Fibroblast of the conjunctiva (primary cell): ENCODE results near the gene C1R.
"Not testable (repeated sequence)": the region's sequence is repeated elsewhere in the genome, so short reads cannot be mapped to it uniquely, and the experiment has no call there.

Experiments used
- DNase-seq: peaks from one replicate; pipeline ENCODE4 v3.0.0-alpha.2; 2010; ENCODE audit warnings: low read depth

The C1R gene

GRCh38 chr12:7067096-7067495, 25.1 kb downstream of the C1R start:
- no peak for DNase-seq

GRCh38 chr12:7066596-7066995, 25.6 kb downstream of the C1R start:
- DNase-seq = no peak

DNA sequence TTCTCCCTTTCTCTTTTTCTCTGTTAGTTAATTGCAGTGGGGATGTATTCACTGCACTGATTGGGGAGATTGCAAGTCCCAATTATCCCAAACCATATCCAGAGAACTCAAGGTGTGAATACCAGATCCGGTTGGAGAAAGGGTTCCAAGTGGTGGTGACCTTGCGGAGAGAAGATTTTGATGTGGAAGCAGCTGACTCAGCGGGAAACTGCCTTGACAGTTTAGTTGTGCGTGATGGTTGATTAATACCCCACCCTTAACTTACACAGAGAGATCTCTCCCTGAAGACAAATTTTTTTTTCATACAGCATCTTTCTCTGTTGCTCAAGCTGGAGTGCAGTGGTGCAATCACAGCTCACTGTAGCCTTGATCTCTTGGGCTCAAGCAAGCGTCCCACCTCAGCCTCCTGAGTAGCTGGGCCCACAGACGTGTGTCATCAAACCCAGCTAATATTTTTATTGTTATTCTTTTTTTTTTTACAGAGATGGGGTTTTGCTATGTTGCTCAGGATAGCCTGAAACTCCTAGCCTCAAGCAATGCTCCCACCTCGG, 27.1 kb downstream of the C1R start:
- DNase-seq = no peak

- no peak for DNase-seq
These were observed 27.7 kb downstream of the C1R start for GRCh38 chr12:7064516-7064915.

DNA sequence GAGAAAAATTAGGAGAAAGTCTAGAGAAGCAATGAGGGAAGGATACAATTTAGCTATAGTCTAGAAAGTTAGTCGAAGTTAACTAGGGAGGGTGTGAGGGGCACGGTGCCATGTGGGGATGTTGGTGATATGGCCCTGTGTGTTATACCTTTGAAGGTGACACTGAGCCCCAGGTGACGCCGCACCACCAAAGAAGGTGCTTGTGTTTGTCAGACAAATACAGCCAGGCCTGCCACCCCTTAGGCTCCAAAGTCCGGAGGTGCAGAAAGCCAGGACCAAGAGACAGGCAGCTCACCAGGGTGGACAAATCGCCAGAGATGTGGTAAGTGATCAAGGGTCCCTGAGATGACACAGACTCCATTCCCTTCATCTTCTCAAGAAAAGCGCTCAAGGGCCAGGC, 30.6 kb downstream of the C1R start:
- DNase-seq = no peak

DNA sequence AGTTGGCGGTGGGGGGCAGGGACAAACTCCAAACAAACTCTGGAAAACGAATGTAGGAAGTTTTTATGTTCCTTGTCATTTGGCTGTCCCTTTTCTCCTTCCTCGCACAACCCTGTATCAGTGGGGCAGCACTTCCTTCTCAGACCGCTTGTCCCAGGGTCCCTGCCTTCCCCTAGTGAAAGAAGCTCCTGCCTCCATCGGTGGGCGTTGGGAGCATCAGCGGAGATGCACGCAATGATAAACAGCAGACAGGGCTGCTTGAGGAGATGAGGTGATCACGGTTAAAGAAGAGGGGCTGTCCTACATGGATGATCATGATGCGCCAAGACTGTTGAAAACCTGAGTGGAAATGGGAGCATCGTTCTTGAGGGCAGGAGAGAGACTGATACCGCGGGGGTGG, 31.1 kb downstream of the C1R start:
- no peak for DNase-seq

- DNase-seq = peak; percentile 96
These were observed 31.8 kb downstream of the C1R start, which contains the start of gene C1S for GRCh38 chr12:7060353-7060954. Gene C1S, plus strand, starts transcription at chr12:7060718. Its CDS starts 1,195 bp downstream, at chr12:7061913.

GRCh38 chr12:7059780-7060179, 32.5 kb downstream of the C1R start:
- no peak for DNase-seq

DNA sequence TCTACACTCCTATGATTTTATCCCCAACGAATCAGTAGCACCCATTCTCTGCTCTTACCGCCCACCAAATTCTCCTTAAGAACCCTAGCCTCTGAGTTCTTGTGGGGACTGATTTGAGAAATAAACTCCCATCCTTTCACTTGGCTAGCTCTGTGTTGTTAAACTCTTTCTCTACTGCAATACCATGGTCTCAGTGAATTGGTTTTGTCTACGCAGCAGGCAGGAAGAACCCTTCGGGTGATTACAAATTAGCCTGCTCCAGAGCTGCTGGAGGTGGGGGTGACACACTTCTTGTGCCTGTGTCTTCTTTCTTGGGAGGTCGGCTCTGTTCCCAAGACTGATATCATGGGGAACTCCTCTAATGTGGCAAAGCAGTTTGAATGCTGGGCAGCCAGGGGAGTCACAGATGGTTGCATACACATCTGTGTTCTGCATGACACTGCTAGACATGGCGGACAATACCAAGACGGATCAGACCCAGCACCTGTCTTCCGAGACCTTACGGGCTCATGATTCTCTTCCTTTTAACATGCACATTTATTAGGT, 33.3 kb downstream of the C1R start:
- no peak for DNase-seq

GRCh38 chr12:7058163-7058845, 33.9 kb downstream of the C1R start:
- DNase-seq = no peak

DNA sequence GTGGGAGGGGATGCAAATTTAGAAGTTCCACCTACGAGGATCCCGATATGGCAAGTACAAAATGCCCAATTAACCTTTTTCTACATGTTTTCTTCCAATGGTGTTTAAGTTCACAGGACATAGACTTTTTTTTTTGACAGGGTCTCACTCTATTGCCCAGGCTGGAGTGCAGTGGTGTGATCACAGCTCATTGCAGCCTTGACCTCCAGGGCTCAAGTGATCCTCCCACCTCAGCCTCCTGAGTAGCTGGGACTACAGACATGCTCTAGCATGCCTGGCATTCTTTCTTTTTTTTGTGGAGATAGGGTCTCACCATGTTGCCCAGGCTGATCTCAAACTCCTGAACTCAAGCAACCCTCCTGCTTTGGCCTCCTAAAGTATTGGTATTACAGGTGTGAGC, 36.5 kb downstream of the C1R start:
- DNase-seq = not testable (repeated sequence)

DNA sequence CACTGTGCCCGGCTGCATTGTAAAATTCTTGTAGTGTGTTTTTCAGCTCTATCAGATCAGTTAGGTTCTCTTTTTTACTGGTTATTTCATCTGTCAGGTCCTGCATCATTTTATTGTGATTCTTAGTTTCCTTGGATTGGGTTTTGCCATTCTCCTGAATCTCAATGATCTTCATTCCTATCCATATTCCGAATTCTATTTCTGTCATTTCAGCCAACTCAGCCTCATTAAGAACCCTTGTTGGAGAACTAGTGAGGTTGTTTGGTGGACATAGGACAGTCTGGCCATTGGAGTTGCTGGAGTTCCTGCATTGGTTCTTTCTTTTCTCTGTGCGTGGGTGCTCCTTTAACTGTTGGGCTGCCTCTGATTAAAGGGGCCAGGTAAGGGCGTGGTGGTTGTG, 37.3 kb downstream of the C1R start:
- no peak for DNase-seq

DNA sequence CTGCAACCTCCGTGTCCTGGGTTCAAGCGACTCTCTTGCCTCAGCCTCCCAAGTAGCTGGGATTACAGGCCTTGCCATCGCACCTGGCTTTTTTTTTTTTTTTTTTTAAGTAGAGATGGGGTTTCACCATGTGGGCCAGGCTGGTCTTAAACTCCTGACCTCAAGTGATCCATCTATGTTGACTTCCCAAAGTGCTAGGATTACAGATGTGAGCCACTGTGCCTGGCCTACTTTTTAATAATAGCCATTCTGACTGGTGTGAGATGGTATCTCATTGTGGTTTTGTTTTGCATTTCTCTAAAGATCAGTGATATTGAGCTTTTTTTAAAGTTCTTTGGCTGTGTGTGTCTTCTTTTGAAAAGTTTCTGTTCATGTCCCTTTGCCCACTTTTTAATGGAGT, 42.3 kb downstream of the C1R start:
- DNase-seq = not testable (repeated sequence)

DNA sequence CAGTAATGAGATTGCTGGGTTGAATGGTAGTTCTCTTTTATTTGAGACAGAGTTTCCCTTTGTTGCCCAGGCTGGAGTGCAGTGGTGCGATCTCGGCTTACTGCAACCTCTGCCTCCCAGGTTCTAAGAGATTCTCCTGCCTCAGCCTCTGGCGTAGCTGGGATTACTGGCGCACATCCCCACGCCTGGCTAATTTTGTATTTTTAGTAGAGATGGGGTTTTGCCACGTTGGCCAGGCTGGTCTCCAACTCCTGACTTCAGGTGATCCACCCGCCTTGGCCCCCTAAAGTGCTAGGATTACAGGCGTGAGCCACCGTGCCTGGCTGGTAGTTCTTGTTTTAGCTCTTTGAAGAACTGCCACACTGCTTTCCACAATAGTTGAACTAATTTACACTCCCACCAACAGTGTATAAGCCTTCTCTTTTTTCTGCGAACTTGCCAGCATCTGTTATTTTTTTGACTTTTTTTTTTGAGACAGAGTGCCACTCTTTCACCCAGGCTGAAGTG, 42.7 kb downstream of the C1R start:
- not testable (repeated sequence) for DNase-seq

GRCh38 chr12:7047306-7047705, 44.9 kb downstream of the C1R start:
- DNase-seq = no peak

DNA sequence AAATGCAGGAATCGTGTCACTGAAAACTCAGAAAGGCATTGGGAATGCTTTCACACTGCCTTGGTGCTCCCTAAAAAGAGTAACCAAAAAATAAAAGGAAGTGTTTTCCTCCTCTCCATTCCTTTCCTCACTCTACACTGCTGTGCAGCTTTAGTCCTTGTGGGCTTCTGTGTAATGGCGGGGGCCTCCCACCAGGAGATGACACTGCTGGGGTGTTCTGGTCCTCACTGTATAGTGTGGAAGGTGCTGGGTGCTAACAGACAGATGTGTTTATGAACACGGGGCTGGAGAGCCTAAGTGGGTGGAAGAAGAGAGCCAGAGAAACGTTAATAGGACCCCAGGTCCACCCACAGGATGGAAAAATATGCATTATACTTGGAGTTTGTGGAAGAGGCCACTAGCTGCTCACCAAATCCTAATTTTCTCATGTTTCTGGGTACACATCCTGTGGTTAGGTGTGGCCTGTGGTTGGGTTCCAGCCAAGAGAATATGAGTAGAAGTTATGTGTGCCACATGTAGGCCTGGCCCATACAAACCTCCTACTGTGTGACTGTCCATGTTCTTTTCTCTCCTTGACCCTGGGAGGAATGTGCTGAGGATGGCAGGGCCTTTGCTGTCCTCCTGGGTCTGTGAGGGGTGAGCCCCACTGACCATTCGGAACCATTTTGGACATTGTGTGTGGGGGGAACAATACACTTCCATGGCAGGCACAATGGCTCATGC, 45.7 kb downstream of the C1R start:
- DNase-seq = no peak

DNA sequence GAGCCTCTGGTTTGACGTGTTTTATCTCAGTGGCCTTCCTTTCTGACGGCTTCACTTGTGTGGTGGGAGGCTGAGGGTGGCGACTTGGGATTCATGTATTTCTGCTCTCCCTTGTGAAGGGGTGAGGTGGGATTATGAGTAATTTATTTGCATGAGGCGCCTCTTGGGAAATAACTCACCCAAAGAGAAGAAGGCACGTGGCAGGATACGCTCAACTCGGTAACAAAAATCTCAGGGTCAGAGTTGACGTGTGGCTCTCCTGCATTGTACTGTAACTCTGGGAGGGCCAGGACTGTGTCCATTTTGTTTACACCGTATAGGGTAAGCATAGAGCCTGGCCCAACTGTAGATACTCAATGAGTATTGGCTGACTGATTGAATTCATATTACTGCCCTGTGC, 46.3 kb downstream of the C1R start:
- no peak for DNase-seq

GRCh38 chr12:7042842-7043241, 49.4 kb downstream of the C1R start:
- no peak for DNase-seq

- DNase-seq = no peak
These were observed 52.8 kb downstream of the C1R start for GRCh38 chr12:7039403-7039802.

DNA sequence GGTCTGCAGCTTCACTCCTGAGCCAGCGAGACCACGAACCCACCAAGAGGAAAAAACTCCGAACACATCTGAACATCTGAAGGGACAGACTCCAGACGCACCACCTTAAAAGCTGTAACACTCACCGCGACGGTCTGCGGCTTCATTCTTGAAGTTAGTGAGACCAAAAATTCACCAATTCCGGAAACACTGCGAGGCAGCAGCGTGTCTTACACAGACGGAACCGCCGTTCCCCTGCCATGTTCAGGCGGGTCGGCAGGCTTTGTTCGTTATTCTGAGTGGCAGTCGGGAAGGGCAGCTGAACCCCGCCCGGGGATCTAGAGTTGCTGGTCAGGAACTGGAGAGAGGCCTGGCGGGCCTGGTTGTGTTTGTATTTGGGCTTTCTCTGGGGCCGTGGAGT, 53.7 kb downstream of the C1R start:
- DNase-seq = no peak

GRCh38 chr12:7037411-7037810, 54.8 kb downstream of the C1R start:
- DNase-seq = not testable (repeated sequence)

GRCh38 chr12:7035463-7035862, 56.8 kb downstream of the C1R start:
- DNase-seq = no peak

DNA sequence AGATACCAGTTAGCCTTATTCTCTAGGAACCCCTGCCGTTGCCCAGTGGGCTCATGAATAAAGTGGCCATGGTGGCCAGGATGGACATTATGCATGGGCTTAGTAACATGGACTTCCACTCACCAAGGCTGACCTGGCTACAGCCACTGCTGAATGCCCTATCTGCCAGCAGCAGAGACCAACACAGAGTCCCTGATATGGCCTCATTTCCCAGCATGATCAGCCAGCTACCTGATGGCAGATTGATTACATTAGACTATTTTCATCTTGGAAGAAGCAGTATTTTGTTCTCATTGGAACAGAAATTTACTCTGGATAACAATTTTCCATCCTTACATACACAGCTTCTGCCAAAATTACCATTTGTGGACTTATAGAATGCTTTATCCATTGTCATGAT, 57.8 kb downstream of the C1R start:
- no peak for DNase-seq
